Bronchial epithelial cell (primary cell): ENCODE data around the gene SECISBP2L. TPM values are rescaled to one million over a fixed set of nuclear protein-coding genes. Genes with fewer than 3 reads are reported as not detected.
"Not testable (repeated sequence)": the region's sequence is repeated elsewhere in the genome, so short reads cannot be mapped to it uniquely, and the experiment has no call there.

Experiments used
- DNase-seq: peaks from one replicate; pipeline ENCODE4 v3.0.0-alpha.2; 2010; ENCODE audit warnings: low read depth
- FAIRE-seq: peaks from 2 replicates; lab custom pipeline; 2011; peaks lifted over from hg19 to GRCh38; lab: Jason Lieb, UNC
- H3K27me3 ChIP-seq: 2 replicates; pipeline ENCODE4 v1.5.1; 2011; ENCODE audit warnings: low read length; ENCODE audit not compliant: control insufficient read depth, insufficient read depth
- H3K36me3 ChIP-seq: 2 replicates; pipeline ENCODE4 v1.5.1; 2011; ENCODE audit warnings: low read length; ENCODE audit not compliant: control insufficient read depth, insufficient read depth
- H3K4me3 ChIP-seq: 2 replicates; pipeline ENCODE4 v1.5.1; 2011; ENCODE audit warnings: mild to moderate bottlenecking, low read depth, low read length, control low read depth
- CTCF ChIP-seq: IDR thresholded peaks from 2 replicates; pipeline ENCODE4 v1.5.1; 2011; ENCODE audit warnings: mild to moderate bottlenecking, moderate library complexity, low read length, control low read depth, inconsistent platforms; ENCODE audit not compliant: insufficient read depth, severe bottlenecking
- total RNA-seq: library from RNA; depleted of rRNA; stranded (reverse); fragments of >200 nt; gene quantifications from 2 replicates; pipeline ENCODE4 v1.2.1, GENCODE V29; 2014

Gene SECISBP2L
- total RNA-seq, 1 donor from 2014 or later: 9.0 TPM

DNA sequence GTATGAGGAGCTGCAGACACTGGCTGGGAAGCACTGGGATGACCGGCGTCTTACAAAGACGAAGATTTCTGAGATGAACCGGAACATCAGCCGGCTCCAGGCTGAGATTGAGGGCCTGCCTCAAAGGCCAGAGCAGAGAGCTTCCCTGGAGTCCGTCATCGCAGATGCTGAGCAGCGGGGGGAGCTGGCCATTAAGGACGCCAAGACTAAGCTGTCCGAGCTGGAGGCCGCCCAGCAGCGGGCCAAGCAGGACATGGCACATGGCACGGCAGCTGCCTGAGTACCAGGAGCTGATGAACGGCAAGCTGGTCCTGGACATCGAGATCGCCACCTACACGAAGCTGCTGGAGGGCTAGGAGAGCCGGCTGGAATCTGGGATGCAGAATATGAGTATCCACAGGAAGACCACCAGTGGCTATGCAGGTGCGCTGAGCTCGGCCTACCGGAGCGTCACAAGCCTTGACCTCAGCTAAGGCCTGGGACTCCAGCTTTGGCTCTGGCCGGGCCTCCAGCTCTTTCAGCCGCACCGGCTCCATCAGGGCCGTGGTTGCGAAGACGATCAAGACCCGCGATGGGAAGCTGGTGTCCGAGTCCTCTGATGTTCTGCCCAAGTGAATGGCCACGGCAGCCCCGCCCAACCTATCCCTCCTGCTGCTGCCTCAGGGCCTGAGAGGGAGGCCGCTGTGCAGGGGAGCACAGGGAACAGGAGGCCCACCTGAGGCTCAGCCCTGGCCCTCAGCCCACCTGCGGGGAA lies 73.3 kb downstream of the SECISBP2L start:
- no peak for TF ChIP-seq CTCF
- H3K36me3 ChIP-seq: no peaks in the 10 kb centered on the region
- no peaks in the 10 kb centered on the region for H3K27me3 ChIP-seq
- H3K4me3 ChIP-seq: no peak overlapping the region
- FAIRE-seq (no peak), DNase-seq (no peak)

DNA sequence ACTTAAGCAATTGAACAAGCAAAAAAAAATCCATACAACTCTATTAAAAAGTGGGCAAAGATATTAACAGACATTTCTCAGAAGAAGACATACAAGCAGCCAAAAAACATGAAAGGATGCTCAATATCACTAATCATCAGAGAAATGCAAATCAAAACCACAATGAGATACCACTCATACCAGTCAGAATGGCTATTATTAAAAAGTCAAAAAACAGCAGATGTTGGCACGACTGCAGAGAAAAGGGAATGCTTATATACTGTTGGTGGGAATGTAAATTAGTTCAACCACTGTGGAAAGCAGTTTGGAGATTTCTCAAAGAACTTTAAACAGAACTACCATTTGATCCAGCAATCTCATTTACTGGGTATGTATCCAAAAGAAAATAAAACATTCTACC lies 75.3 kb downstream of the SECISBP2L start:
- H3K36me3 ChIP-seq, FAIRE-seq, H3K4me3 ChIP-seq, H3K27me3 ChIP-seq, DNase-seq: not testable (repeated sequence)

- no peak for TF ChIP-seq CTCF
- Histone ChIP-seq H3K27me3 (no peaks in the 10 kb centered on the region), H3K4me3 (no peak overlapping the region), H3K36me3 (no peaks in the 10 kb centered on the region)
- DNase-seq: no peak
- FAIRE-seq: no peak
Observed at GRCh38 chr15:48968066-48968465, 78.2 kb downstream of the SECISBP2L start.

DNA sequence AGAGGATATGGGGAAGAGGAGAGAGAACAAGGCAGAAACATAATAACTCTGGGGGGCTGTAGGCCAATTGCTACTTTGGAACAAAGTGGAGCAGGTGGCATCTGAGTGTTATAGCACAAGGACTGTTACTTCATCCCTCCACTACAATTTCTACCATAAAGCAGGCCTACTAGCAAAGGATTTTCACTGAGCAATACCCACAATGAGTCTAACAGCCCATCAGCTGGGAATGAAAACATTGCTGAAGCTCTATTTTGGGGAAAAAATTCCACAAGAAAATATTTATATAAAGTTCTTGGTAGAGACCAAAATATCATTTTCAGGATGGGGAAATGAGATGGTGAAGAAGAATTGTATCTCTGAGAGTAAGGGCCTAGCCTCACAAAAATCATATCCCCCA lies 78.9 kb downstream of the SECISBP2L start:
- DNase-seq (no peak), FAIRE-seq (no peak)
- H3K36me3 ChIP-seq: no peaks in the 10 kb centered on the region
- no peak overlapping the region for H3K4me3 ChIP-seq
- no peak for TF ChIP-seq CTCF
- peaks cover 3% of the 10 kb centered on the region for H3K27me3 ChIP-seq

GRCh38 chr15:48966595-48967301 lies 79.5 kb downstream of the SECISBP2L start:
- no peak for TF ChIP-seq CTCF
- Histone ChIP-seq H3K36me3 (no peaks in the 10 kb centered on the region), H3K4me3 (no peak overlapping the region), H3K27me3 (peaks cover 5% of the 10 kb centered on the region)
- FAIRE-seq (peak; percentile 28), DNase-seq (peak; percentile 88)

DNA sequence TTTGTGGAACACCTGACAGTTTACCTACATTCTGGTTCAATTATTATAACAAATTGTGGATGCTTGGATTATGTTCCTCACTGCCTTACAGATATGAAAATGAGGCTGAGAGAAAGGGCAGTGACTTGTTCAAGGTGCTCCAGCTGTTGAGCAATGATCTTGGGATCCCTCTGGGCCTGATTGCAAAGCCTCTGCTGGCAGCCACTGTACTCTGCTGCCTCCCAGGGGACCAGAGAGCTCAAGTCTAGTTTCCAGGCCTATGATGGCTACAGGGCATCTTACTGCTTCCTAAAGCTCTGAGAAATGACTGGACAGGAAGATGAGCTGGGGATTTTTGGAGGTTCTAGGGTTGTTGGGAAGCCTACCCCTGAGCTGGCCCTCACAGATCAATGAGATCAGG lies 80.3 kb downstream of the SECISBP2L start:
- DNase-seq: peak; percentile 80
- no peak overlapping the region for H3K4me3 ChIP-seq
- FAIRE-seq: no peak
- H3K36me3 ChIP-seq: no peaks in the 10 kb centered on the region
- TF ChIP-seq CTCF: peak; percentile 69
- peaks cover 5% of the 10 kb centered on the region for H3K27me3 ChIP-seq
